ENCODE measurements around the gene GPR183. TPM values are rescaled to one million over a fixed set of nuclear protein-coding genes. Genes with fewer than 3 reads are reported as not detected.

The GPR183 gene
- total RNA-seq, 1 experiment from 2014 or later, result not detected

DNA sequence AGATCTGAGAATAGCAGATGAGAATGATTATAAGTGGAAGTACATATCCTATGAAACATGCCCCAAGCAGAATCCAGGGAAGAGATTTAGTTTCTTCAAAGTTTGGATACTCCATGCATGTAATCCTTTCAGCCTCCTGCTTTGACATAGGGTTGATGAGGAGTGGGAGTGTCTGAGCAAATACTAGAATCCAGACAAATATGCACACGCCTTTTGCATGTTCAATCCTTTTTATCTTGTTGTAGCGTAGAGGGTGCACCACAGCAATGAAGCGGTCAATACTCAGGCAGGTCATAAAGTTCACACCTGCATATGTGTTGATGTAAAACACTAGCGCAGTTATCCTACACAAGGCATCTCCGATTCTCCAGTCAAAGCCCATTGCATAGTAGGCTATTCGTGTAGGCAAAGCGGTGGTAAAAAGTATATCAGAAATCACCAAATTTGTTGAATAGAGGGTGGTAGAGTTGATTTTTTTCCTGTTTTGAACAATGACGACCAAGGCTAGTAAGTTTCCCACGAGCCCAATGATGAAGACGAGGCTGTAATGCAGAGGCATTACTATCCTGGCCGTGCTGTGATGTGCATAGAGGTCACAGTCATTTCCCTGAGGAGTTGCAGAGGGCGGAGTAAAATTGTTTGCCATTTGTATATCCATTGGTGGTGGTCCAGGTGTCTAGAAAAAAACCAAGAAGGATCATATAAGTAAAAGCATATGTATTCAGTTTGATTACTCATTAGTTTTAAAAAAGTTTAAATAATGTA, 11.5 kb downstream of the GPR183 start:
- DNase-seq (ENCODE audit: low read depth), result no peak

DNA sequence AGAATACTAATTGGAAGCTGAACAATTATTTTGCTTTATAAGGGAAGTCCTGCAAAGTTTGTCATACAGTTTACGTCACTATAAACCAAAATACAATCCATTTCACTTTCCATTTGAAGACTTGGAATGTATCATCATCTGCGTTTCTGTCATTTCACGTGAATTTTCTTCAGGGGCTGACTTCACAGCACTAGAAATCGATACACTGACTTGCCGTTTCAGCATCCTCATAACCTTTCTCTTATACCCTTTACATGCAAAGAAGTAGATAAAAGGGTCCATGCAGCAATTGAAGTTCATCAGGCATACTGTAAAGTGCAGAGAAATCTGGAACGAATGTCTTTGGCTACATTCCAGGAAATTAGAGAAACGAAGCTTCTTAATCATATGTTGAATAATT, 12.2 kb downstream of the GPR183 start:
- DNase-seq (ENCODE audit: low read depth), result no peak

DNA sequence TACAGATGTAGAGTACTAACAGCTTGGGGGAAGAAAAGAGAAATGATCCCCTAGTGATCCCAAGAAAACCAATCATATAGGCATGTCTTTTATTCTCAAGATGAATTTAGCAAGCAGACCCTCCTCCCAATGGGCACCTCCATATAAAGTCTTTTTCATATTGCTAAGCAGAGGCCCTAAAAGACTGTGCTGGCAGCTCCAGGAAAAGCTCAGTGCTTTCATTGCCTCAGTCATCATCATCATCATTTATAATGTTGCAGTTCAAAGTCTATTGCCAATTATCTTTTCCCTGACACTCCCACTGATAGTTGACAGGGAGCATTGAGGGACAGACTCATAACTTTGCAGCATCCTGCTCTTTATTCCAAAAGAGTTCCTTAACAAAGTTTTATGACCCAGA, 13.0 kb downstream of the GPR183 start:
- no peak for DNase-seq (ENCODE audit: low read depth)

DNA sequence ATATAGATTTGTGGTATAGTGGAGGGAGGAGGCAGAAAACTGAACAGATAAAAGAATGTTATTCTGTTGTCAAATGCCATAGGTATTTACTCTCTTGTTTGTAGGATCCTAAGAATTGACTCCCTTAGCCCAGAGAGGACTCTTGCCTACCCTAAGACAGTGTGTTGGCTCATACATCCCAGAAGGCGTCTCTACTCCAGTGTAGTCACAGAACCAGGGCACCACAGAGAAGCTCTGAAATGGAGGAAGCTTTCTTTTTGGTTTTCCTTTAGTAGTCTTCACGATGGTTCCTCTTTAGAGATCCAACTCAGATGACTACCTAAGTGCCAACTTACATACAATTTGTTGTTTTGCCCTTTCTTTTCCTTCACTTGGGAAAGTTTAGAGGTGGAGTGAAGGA, 14.0 kb downstream of the GPR183 start:
- DNase-seq (ENCODE audit: low read depth), result no peak

DNA sequence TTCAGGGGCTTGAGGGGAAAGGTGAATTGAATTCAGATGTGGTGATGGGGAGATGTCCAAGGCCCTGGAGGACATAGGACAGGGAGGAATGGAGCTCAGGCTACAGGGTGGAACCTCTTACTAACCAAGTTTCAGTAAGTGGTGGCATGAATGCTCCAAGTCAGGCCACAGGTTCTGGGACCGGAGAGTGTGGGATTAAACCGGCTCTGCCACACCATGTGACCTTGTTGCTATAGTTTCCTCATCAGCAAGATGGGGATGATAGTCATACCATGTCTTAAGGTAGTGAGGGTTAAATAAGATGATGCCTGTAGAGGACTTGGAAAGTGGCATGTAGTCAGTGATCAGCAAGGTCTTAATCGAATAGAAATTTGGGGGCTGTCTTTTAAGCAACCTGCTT, 16.3 kb downstream of the GPR183 start:
- DNase-seq (ENCODE audit: low read depth), result no peak

DNA sequence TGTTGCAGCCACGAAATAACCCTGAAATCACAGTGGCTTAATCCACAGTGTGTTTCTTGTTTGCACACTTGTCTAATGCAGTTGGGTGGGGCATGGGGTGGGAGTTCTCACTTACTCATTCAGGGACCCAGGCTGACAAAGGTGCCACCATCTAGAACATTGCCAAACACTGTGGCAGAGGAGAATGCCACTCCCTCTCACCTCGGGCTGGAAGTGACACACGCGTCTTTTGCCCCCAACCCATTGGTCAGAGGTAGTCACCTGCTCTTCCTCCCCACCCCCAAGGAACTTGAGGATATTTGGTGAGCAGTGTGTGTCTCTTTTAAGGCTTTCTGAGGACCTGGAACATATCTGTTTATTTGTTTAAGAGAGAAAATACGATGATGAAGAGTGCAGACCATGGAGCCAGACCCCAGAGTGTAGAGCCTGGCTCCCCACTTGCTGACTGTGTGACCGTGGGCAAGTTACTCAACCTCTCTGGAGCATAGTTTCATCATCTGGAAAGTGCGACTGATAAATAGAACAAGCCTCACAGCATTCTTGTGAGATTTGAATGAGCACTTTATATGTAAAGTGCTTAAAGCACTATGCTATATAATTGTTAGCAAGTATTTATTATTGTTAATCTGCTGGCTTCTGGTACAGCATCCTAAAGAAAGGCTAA, 17.4 kb downstream of the GPR183 start:
- no peak for DNase-seq (ENCODE audit: low read depth)

DNA sequence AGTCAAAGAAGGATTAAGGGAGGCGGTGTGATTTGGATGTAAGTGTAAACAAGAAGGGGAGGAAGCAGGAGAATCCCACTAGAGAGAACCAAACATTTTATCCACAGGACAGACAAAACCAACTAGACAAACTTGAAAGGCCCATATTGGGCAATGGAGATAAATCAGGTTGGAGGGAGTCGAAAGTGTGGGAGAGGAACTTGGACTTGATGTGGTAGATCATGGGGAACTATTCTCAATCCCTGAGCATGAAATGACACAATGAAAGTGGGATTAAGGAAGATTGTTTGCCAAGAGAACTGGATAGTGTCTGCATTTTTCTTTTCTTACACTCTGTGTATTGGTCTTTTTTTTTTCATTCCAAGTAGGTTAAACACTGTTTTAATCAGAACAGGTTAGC, 17.9 kb downstream of the GPR183 start:
- no peak for DNase-seq (ENCODE audit: low read depth)

DNA sequence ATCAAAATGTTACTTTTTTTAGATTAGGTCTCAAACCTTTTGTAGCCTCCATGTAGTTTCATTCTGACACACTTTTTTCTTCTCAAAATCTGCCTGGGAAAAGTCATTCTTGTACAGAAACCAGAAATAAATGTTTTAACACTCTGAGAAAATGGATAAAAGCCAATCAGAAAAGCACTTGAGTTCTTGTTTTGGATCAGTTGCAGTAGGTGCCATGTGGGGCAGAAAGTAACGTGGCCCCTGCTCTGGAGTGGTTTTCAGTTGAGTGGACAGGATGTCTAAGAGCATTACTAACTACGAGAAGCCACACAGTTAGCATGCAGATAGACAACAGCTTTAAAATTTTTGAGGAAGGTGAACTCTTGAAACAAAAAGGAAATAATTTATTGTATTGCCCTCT, 19.1 kb downstream of the GPR183 start:
- no peak for DNase-seq (ENCODE audit: low read depth)

DNA sequence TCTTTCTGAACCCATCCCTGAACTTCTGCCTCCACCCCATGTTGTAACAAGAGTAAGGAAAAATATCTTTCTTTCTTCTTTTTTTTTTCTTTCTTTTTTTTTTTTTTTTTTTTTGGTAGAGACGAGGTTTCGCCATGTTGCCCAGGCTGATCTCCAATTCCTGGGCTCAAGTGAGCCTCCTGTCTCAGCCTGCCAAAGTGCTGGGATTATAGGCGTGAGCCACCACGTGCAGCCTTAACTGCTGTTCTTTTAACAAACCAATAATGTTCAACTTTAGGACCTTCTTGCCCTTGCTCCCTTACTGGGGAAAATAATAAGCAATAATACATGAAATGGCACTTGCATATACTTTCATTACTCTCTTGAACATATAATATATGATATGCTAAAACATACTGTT, 19.6 kb downstream of the GPR183 start:
- no peak for DNase-seq (ENCODE audit: low read depth)

DNA sequence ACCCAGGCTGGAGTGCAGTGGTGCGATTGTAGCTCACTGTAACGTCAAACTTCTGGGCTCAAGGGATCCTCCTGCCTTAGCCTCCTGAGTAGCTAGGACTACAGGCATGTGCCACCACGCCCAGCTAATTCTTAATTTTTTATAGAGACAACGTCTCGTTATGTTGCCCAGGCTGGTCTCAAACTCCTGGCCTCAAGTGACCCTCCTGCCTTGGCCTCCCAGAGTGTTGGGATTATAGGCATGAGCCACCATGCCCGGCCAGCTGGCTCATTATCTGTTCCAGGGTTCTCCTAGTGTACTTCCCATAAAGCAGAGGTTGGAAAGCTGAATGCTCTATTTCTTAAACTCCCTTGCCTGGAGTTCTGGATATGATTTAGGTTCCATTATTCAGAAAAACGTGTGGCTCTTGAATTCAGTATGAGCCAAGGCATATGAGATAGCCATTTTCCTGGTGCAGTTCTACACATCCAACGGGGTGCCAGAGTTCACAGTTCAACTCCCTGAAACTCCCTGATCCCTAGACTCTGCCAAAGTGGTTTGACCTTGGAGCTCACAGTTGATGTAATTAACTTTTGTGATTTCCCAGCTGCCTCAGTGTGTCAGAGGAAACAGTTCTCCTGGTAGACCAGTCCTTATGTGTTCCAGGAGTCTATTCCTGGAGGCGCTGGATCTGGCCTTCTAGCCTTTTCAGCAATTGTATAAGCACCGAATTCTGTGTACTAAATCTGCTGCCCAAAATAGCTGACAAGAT, 21.6 kb downstream of the GPR183 start:
- no peak for DNase-seq (ENCODE audit: low read depth)

DNA sequence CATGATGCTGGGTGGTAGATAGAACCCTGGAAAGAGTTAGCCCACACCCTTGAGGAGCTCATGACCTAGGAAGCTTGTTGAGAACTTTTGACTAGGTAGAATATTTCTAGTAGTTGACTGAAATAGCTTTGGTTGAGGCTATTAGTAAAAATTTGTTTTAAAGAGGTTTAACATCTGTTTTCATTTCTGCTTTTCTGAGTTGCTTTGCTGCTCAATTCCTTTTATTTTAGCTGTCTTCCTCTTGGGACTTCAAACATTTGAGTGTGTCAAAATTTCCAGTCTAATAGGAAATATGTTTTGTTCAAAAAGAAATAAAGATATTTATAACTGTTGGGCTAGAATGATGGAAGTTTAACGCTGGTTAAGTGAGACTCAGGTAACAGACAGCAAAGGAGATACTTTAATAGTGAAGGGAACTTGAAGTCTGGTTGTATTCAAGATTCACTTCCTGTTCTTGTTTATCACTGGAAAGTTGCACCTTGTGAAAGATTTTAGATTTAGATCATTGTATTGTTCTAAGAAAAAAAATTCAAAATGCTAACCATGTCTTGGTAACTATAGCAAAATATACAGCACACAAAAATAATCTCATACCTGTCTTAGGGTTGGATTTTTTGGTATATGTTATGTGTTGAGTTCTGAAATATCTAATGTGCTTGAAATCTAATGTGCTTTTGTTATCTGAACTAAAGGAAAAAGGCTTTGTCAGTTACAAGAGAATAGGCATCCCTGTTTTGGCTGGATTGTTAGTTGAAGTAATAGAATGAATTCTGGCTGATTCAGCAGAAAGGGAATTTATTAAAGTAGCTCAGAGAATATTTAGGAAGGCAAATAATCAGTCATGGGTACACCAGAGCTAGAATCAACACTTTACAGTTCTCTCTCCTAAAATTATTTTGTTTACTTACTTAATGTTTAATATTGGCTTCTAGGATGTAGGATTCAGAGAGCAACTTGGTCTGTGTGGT, 24.7 kb downstream of the GPR183 start:
- no peak for DNase-seq (ENCODE audit: low read depth)

DNA sequence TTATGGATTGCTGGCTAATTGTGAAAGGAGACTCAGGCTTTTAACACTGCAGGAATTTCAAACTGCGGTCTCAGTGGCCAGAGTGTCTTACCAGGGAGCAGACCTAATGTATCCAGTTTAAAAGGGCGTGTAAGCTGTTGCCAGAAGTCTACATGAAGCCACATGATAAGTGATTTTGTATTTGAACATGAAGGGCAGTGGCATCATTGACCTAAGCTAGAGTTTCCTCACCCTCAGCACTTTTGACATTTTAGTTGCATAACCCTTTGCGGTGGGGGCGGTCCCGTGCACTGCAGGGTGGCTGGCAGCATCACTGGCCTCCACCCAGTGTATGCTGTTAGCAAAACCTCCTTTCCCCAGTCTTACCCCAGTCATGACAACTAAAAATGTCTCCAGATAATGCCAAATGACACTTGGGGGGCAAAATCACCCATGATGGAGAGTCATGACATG, 25.4 kb downstream of the GPR183 start:
- no peak for DNase-seq (ENCODE audit: low read depth)

DNA sequence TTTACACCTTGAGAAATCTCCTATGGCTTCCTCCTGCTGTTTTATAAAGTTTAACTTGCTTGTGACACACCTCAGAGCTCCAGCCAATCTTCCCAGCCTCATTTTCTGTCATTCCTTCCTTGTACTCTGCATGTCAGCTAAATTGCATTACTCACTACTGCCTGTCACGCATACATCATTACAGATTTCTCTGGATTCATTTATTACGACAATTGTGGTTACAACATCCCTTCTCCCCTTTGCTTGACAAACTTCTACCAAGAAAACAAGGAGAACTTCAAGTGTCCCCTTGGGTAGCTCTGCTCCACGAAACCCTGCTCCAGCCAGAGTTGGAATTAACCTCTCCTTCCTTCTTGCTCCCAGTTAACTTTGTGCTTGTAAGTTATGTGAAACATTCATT, 27.0 kb downstream of the GPR183 start:
- DNase-seq (ENCODE audit: low read depth), result peak; percentile 26

DNA sequence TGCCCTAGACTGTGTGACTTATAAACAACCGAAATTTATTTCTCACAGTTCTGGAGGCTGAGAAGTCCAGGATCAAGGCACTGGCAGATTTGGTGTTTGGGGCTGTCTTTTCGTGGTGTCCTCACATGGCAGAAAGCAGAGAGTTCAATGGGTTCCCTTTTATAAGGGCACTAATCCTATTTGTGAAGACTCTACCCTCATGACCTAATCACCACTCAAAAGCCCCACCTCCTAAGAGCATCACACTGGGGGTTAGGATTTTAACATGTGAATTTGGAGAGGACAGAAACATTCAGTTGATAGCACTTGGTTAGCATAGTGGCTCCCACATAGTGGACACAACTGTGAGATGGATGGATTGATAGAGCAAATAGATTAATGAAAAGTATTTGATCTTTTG, 27.6 kb downstream of the GPR183 start:
- no peak for DNase-seq (ENCODE audit: low read depth)

DNA sequence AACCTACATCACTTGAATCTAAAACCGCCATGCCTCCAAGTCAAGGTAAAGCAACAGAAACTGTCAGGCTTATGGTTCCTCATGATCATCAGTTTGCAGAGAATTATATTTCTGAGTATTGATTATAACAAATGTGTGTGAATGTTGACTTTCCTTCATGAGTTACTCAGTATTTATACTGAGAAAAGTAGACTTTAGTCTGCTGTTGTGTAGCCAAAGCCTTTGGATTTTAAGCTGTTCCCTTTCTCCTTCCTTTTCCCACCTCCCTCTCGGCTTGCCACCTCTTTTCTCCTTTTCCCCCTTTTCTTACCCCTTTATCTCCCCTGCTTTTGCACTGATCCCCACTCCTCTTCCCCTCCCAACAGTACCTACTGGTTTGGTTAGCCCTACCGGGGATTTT, 28.4 kb downstream of the GPR183 start:
- DNase-seq (ENCODE audit: low read depth), result no peak

DNA sequence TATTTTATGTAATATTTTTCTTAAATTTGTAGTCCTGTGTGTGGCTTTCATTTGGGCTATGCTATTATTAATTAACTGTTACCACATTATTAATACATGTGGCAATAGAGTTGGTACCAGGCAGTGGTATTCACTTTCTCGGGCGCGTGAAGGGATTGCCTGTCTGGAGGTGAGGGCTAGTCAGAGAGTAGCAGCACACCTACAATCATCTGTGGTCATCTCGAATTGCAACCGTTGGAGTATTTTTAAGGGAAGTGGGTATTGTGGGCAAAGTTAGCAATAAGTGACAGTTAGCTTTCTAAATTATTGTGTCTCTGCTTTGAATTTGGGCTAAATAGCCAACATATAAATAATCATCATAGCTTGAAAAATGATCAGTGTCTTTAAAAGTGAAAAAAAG, 29.0 kb downstream of the GPR183 start:
- DNase-seq (ENCODE audit: low read depth), result no peak

DNA sequence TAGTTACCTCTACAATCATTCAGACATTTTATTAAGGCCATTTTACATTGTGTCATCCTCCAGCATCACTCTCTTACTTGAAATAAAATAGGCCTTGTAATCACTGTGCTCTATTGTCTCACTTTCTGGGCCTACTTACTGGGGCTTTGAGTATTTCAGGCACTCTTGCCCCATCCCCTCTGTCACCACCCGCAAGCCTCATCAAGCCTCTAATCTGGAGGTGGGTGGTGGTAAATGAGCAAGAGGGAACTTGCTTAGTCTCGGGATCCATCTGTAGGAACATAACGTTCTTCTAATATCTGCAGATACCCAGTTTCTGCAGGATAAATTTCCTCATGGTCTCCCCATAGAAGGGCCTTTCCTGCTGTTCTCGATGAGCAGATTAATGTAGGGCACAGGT, 29.6 kb downstream of the GPR183 start:
- DNase-seq (ENCODE audit: low read depth), result no peak

DNA sequence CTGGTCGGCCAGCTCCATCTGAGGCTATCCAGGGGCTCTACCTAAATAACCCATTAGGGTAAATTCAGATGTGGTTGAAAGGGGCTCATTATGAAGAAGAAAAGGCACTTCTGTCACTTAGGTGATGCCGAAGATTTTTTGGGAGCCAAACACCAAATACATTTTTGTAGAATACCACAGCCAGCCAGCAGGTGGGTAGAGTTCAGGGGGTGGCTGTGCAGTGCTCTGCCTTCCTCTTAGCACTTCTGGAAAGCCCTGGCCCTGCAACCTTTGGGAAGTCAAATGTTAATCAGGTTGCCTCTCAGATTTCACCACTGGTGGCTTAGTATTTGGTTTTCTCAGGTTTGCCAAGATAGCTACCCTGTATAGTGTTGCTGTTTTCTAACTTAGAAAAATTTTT, 30.5 kb downstream of the GPR183 start:
- DNase-seq (ENCODE audit: low read depth), result no peak

DNA sequence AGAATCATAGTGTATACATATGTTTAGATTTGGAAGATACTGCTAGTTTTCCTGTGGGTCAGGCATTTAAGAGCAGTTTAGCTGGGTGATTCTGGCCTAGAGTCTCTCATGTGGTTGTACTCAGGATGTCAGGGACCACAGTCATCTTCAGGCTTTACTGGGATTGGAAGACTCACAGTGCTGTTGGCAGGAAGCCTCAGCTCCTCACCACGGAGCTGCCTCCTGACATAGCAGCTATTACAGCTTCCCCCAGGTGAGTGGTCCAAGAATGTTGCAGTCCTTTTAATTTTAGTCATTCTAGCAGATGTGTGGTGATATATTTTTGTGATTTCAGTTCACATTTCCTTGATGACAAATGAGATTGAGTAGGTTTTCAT, 32.1 kb downstream of the GPR183 start:
- DNase-seq (ENCODE audit: low read depth), result peak; percentile 88

DNA sequence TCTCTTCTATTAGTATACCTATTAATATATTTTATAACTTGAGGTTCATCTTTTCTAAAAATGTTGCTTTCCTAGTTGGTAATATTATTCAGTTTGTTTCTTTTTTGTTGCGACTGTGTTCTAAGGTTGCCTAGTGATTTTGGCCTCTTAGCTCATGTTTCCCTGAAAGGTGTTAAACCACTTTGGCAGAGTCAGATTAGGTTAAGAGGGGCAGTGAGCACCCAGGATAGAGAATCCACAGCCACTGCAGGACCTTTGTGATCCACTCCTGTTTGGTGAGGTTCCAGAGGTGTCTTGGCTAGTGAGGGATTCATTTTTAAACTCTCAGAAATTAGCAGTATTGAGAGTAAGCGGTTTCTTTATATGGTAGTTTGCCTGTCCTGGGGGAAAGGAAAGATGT, 34.1 kb downstream of the GPR183 start:
- DNase-seq (ENCODE audit: low read depth), result no peak

DNA sequence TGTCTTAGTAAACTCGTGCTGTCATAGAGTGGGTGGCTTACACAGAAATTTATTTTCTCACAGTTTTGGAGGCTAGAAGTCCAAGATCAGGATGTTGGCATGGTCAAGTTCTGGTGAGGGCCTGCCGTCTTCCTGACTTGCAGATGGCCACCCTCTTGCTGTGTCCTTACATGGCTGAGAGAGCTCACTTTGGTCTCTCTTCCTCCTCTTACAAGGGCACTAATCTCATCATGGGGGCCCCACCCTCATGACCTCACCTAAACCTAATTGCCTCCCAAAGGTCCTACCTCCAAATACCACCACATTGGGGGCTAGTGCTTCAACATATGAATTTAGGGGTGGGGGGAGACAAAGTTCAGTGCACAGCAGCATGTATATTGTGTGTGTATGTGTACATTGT, 34.7 kb downstream of the GPR183 start:
- no peak for DNase-seq (ENCODE audit: low read depth)

Data from HT1080 (cell line).